Measurements from ENCODE around the gene TIAM1.

TIAM1 gene

GRCh38 chr21:31368361-31368760 lies 24.3 kb upstream of the TIAM1 start:
- POLR2A ChIA-PET, result interaction anchor here (0.6 kb wide), 1 partner anchor 46 kb away, joined by 5 read pairs; no protein-coding TSS in a partner anchor
- DNase-seq (ENCODE audit: extremely low spot score), result no peak
- TF ChIP-seq CTCF (IDR thresholded peaks at IDR 0.05; ENCODE audit: control extremely low read depth, extremely low read depth, low read depth, missing control alignments), result no peak
- CTCF ChIA-PET, result interaction anchor here (1.4 kb wide), 1 partner anchor 11 kb away, joined by 5 read pairs; no protein-coding TSS in a partner anchor

DNA sequence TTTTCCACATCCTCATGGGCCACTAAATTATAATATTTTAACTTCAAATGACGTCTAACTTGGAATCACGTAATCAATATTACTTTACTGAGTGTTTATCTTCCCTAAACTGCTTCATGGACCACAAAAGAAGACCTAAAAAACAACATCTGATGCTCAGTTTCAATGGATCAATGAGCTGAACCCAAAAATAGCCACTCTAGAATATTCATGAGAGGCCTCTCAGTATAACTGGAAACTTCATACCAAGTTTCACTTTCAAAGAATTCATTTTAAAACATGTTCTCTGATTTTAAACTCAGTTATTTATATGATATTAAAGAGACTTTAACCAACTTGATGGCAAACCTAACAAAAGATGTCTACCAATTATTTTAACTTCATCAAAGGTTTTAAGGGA lies 23.7 kb upstream of the TIAM1 start:
- POLR2A ChIA-PET, result no interaction called here

DNA sequence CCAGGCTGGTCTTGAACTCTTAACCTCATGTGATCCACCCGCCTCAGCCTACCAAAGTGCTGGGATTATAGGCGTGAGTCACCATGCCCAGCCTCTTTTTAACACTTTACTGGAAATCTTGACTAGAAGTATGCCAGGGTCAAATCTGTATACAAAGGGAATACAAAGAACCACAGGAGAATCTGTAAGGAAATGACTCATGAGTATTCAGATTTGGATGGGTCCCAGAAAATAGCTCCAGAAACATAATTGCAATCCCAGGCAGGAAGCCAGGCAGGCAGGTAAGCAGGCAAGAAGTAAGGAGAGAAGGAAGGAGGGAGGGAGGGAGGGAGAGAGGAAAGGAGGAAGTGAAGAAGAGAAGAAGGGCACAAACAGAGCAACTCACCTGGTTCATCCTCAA lies 22.8 kb upstream of the TIAM1 start:
- no peak for DNase-seq (ENCODE audit: extremely low spot score)
- CTCF ChIA-PET, result no interaction called here
- POLR2A ChIA-PET, result no interaction called here
- no peak for TF ChIP-seq CTCF (IDR thresholded peaks at IDR 0.05; ENCODE audit: control extremely low read depth, extremely low read depth, low read depth, missing control alignments)

More for the DNA sequence above, 23.7 kb upstream of the TIAM1 start:
- TF ChIP-seq CTCF (IDR thresholded peaks at IDR 0.05; ENCODE audit: control extremely low read depth, extremely low read depth, low read depth, missing control alignments), result no peak
- DNase-seq (ENCODE audit: extremely low spot score), result no peak
- CTCF ChIA-PET, result no interaction called here

- DNase-seq (ENCODE audit: extremely low spot score), result no peak
- no peak for TF ChIP-seq CTCF (IDR thresholded peaks at IDR 0.05; ENCODE audit: control extremely low read depth, extremely low read depth, low read depth, missing control alignments)
- POLR2A ChIA-PET, result no interaction called here
- CTCF ChIA-PET, result interaction anchor here (1.1 kb wide), 1 partner anchor 16 kb away, joined by 3 read pairs; no protein-coding TSS in a partner anchor
Measured at GRCh38 chr21:31364253-31364945, 20.3 kb upstream of the TIAM1 start.

DNA sequence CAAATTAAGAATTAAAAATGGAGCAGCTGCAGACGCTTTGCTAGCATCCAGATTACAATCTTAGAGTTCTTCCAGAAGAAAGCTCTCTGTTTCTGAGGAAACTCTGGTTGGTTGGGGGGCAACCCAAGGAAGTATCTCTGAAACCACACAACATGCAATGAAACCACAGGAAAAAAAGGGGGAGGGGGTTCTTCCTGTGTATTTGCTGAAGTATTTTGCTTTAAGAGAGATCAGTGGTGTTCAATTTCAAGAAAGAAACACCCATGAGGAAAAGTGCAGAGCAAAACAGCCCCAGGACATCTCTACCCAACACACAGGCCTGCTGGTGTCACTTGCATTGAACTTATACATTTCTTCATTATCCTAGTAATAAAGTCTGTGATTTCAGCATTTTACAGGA lies 19.7 kb upstream of the TIAM1 start:
- no peak for TF ChIP-seq CTCF (IDR thresholded peaks at IDR 0.05; ENCODE audit: control extremely low read depth, extremely low read depth, low read depth, missing control alignments)
- CTCF ChIA-PET, result interaction anchor here (1.1 kb wide), 1 partner anchor 16 kb away, joined by 3 read pairs; no protein-coding TSS in a partner anchor
- no peak for DNase-seq (ENCODE audit: extremely low spot score)
- POLR2A ChIA-PET, result no interaction called here

- no peak for DNase-seq (ENCODE audit: extremely low spot score)
- TF ChIP-seq CTCF (IDR thresholded peaks at IDR 0.05; ENCODE audit: control extremely low read depth, extremely low read depth, low read depth, missing control alignments), result no peak
- POLR2A ChIA-PET, result no interaction called here
- CTCF ChIA-PET, result no interaction called here
Measured at GRCh38 chr21:31360717-31361116, 16.7 kb upstream of the TIAM1 start.
